Hematopoietic multipotent progenitor cell treated with erythropoietin and hydrocortisone succinate and interleukin-3 and kit ligand, for 4 days (in vitro differentiated cells): ENCODE measurements around the gene IDNK.
A peak's percentile ranks its signal among the peaks of the same experiment; 100 is the strongest.
"Not testable (repeated sequence)": the region's sequence is repeated elsewhere in the genome, so short reads cannot be mapped to it uniquely, and the experiment has no call there.

Experiments used
- DNase-seq: peaks from one replicate; pipeline ENCODE4 v3.0.0-alpha.2; 2015

Gene IDNK

GRCh38 chr9:83622939-83623678 is at the start of gene IDNK:
IDNK (plus strand) TSS chr9:83623143; CDS start chr9:83623172, 29 bp downstream.
- peak; percentile 85 for DNase-seq

- DNase-seq = no peak
Observed at GRCh38 chr9:83574482-83574881, 48.5 kb upstream of the IDNK start.

GRCh38 chr9:83582029-83582428 is 40.9 kb upstream of the IDNK start:
- no peak for DNase-seq

GRCh38 chr9:83583151-83584014 is 39.6 kb upstream of the IDNK start:
- peak; percentile 80 for DNase-seq

GRCh38 chr9:83584995-83585394 is 37.9 kb upstream of the IDNK start:
- DNase-seq = no peak

GRCh38 chr9:83588256-83588655 is 34.7 kb upstream of the IDNK start:
- DNase-seq = no peak

- peak; percentile 62 for DNase-seq
Observed at GRCh38 chr9:83596899-83597504, 25.9 kb upstream of the IDNK start.

GRCh38 chr9:83598487-83598886 is 24.5 kb upstream of the IDNK start:
- peak; percentile 67 for DNase-seq

GRCh38 chr9:83599071-83599470 is 23.9 kb upstream of the IDNK start:
- DNase-seq = no peak

GRCh38 chr9:83601463-83601862 is 21.5 kb upstream of the IDNK start:
- DNase-seq = no peak

GRCh38 chr9:83607620-83608019 is 15.3 kb upstream of the IDNK start:
- peak; percentile 35 for DNase-seq

GRCh38 chr9:83613298-83613697 is 9.6 kb upstream of the IDNK start:
- DNase-seq = not testable (repeated sequence)

- DNase-seq = no peak
Observed at GRCh38 chr9:83617299-83617698, 5.6 kb upstream of the IDNK start.

GRCh38 chr9:83620841-83621636 is 1.9 kb upstream of the IDNK start:
- peak; percentile 87 for DNase-seq

- DNase-seq = peak; percentile 49
Observed at GRCh38 chr9:83622433-83622938, 457 bp upstream of the IDNK start.

- peak; percentile 94 for DNase-seq
Observed at GRCh38 chr9:83623679-83624076, 735 bp downstream of the IDNK start.

GRCh38 chr9:83625178-83625577 is 2.2 kb downstream of the IDNK start:
- peak; percentile 44 for DNase-seq

GRCh38 chr9:83628540-83628939 is 5.6 kb downstream of the IDNK start:
- DNase-seq = peak; percentile 72

GRCh38 chr9:83629433-83630104 is 6.6 kb downstream of the IDNK start:
- DNase-seq = no peak

GRCh38 chr9:83630938-83631457 is 8.1 kb downstream of the IDNK start:
- DNase-seq = peak; percentile 52

- peak; percentile 42 for DNase-seq
Observed at GRCh38 chr9:83633255-83633654, 10.3 kb downstream of the IDNK start.

GRCh38 chr9:83633676-83634075 is 10.7 kb downstream of the IDNK start:
- no peak for DNase-seq
